Adrenal gland (tissue), 12 donors: ENCODE measurements around the gene ZCCHC14. TPM values are rescaled to one million over a fixed set of nuclear protein-coding genes. Genes with fewer than 3 reads are reported as not detected.
A peak's percentile ranks its signal among the peaks of the same experiment; 100 is the strongest.
"Not testable (repeated sequence)": the region's sequence is repeated elsewhere in the genome, so short reads cannot be mapped to it uniquely, and the experiment has no call there.

Source experiments
- DNase-seq, 7 donors: peaks; one replicate each; pipeline ENCODE4 v3.0.0-alpha.2; 2019 to 2020
- H3K27ac ChIP-seq, 5 donors: fragments of 200-600 bp; sonication (generic) in 4 of 5; 1 replicate in 3 of 5; 2 replicates in 2 of 5; pipeline versions ENCODE4 v1.5.1 to v1.8.0; 2016 to 2020; ENCODE audit warnings: mild to moderate bottlenecking in 1 of 5
- H3K27me3 ChIP-seq: fragments of 200-600 bp; 2 replicates; pipeline ENCODE4 v1.8.0; 2021
- H3K36me3 ChIP-seq, 2 donors: fragments of 200-600 bp; replicated peaks in 1 of 2; 1 replicate in 1 of 2; 2 replicates in 1 of 2; pipeline versions ENCODE4 v1.5.1 to v1.8.0; 2018 to 2022
- H3K4me1 ChIP-seq, 2 donors: fragments of 200-600 bp; replicated peaks in 1 of 2; 1 replicate in 1 of 2; 2 replicates in 1 of 2; pipeline versions ENCODE4 v1.5.1 to v1.8.0; 2018 to 2021
- H3K4me3 ChIP-seq, 4 donors: fragments of 200-600 bp; sonication (generic) in 3 of 4; one replicate each; pipeline ENCODE4 v1.5.1; 2016 to 2018
- H3K9me3 ChIP-seq, 3 donors: fragments of 200-600 bp; sonication (generic) in 1 of 3; replicated peaks in 1 of 3; 1 replicate in 2 of 3; 2 replicates in 1 of 3; pipeline versions ENCODE4 v1.5.1 to v1.8.0; 2016 to 2021
- POLR2A ChIP-seq, 2 donors: fragments of 450-650 bp; IDR thresholded peaks; one replicate each; pipeline ENCODE4 v1.6.1; 2017; ENCODE audit warnings: antibody characterized with exemption in 2 of 2, mild to moderate bottlenecking in 2 of 2, moderate library complexity in 1 of 2
- WGBS, 4 donors: extraction: QIAGEN DNeasy Blood & Tissue Kit in 2 of 4; methylation state at CpG; one replicate each; pipeline versions ENCODE4 v1.1.5 to v1.1.7; 2013 to 2017; 5-methylcytosine and 5-hydroxymethylcytosine counted together
- intact Hi-C, 2 donors: fragments of 100-400 bp; cut with DNase I; formaldehyde crosslinking; loops; one replicate each; pipeline versions ENCODE4 v1.14.1 to v1.15.0; 2022 to 2023
- polyA plus RNA-seq, 3 donors: library from polyadenylated mRNA; stranded (reverse); fragments of 200-250 nt in 2 of 3; fragments of 350-450 nt in 1 of 3; fragmentation: Illumina TruSeq in 1 of 3; extraction: RNeasy Lipid Tissue Mini Kit (QIAGEN cat#74804) in 1 of 3; gene quantifications; one replicate each; pipeline ENCODE4 v1.2.3, GENCODE V29; 2013 to 2014
- total RNA-seq, 9 donors: library from RNA; depleted of rRNA in 4 of 9; stranded (reverse); fragments of >200 nt in 4 of 9; fragments of 120-200 nt in 1 of 9; fragmentation: NEBNext Ultra II Directional in 1 of 9; extraction: Animal tissue kit (Norgen Biotek cat#: 25700) in 1 of 9; gene quantifications; one replicate each; pipeline versions ENCODE4 v1.1.0 to v1.2.4, GENCODE V29; 2013 to 2023
- TF ChIP-seq, protein P1 (sequence below), 6 experiments: fragments of 450-650 bp in 4 of 6; fragments of 200-600 bp in 2 of 6; sonication (generic) in 1 of 6; IDR thresholded peaks; 1 replicate in 5 of 6; 2 replicates in 1 of 6; pipeline versions ENCODE4 v1.5.1 to v1.8.0; 2016 to 2021; ENCODE audit warnings: antibody characterized with exemption in 6 of 6, mild to moderate bottlenecking in 2 of 6, moderate library complexity in 1 of 6
- donor health status: healthy with polysubstance abuse.
- donor health status: Bipolar disorder and iron deficiency.
- donor health status: DM: yes; HTN: yes; CAD: no.
- donor health status: DM: no; HTN: no; CAD: no.
- donor health status: DM: no; HTN: no; CAD: no.
- donor health status: DM: yes; HTN: yes; CAD: no.

The ZCCHC14 gene
- total and polyA plus RNA-seq, 12 donors = 10.6 to 49.8 (median 28.7) TPM

DNA sequence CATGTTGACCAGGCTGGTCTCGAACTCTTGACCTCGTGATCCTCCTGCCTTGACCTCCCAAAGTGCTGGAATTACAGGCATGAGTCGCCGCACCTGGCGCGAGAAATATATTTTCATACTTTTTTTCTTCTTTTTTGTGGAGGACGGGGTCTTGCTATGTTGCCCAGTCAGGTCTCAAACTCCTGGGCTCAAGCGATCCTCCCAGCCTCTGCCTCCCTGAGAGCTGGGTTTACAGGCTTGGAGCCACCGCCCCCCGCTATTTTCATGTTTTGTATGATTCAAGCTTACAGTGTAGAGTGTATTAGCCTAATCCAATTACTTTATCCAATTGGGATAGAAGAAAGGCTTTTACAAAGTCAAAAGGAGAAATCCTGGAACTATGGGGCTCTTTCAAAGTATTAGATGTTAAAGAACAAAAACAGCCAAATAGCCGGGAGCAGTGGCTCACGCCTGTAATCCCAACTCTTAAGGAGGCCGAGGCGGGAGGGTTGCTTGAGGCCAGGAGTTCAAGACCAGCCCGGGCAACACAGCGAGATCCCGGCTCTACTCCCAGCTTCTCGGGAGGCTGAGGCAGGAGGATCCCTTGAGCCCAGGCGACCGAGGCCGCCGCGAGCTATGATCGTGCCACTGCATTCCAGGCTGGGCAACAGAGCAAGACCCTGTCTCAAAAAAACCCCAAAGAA is 102.0 kb downstream of the ZCCHC14 start:
- H3K36me3 ChIP-seq = no peaks in the 10 kb centered on the region
- DNase-seq = peak in 2 of 7 donors; percentile 38 to 64
- no peaks in the 10 kb centered on the region for H3K27me3 ChIP-seq
- no peak overlapping the region for H3K4me3 ChIP-seq
- H3K27ac ChIP-seq = peak overlapping the region; percentile 95 to 100 (median 97)
- intact Hi-C loops = no loop called here
- 94 to 97% (median 96%) methylated on average over 18 to 24 of the region's 24 CpGs for WGBS, 4 donors
- H3K9me3 ChIP-seq = no peaks in the 10 kb centered on the region
- TF ChIP-seq, protein P1, sequence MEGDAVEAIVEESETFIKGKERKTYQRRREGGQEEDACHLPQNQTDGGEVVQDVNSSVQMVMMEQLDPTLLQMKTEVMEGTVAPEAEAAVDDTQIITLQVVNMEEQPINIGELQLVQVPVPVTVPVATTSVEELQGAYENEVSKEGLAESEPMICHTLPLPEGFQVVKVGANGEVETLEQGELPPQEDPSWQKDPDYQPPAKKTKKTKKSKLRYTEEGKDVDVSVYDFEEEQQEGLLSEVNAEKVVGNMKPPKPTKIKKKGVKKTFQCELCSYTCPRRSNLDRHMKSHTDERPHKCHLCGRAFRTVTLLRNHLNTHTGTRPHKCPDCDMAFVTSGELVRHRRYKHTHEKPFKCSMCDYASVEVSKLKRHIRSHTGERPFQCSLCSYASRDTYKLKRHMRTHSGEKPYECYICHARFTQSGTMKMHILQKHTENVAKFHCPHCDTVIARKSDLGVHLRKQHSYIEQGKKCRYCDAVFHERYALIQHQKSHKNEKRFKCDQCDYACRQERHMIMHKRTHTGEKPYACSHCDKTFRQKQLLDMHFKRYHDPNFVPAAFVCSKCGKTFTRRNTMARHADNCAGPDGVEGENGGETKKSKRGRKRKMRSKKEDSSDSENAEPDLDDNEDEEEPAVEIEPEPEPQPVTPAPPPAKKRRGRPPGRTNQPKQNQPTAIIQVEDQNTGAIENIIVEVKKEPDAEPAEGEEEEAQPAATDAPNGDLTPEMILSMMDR (IDR thresholded peaks at IDR 0.05) = no peak
- no peak for TF ChIP-seq POLR2A (IDR thresholded peaks at IDR 0.05)
- H3K4me1 ChIP-seq = peaks cover 29 to 49% of the 10 kb centered on the region in 2 donors

DNA sequence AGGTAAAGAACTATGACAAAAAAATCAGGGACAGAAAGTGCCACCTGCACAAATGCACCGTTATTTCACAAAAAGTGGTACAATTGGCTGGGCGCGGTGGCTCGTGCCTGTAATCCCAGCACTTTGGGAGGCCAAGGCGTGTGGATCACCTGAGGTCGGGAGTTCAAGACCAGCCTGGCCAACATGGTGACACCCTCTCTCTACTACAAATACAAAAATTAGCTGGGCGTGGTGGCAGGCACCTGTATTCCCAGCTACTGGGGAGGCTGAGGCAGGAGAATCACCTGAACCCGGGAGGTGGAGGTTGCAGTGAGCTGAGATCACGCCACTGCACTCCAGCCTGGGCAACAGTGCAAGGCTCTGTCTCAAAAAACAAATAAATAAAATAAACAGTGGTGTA is 102.9 kb downstream of the ZCCHC14 start:
- H3K4me3 ChIP-seq, H3K9me3 ChIP-seq, intact Hi-C loops, H3K27me3 ChIP-seq, H3K36me3 ChIP-seq: not testable (repeated sequence)
- peak overlapping the region in 1 of 5 donors; percentile 99 for H3K27ac ChIP-seq
- H3K4me1 ChIP-seq = peaks cover 29 to 41% of the 10 kb centered on the region in 2 donors
- DNase-seq = peak in 2 of 7 donors; percentile 18 to 49
- 94 to 97% (median 95%) methylated on average over 9 of the region's 9 CpGs for WGBS, 4 donors

DNA sequence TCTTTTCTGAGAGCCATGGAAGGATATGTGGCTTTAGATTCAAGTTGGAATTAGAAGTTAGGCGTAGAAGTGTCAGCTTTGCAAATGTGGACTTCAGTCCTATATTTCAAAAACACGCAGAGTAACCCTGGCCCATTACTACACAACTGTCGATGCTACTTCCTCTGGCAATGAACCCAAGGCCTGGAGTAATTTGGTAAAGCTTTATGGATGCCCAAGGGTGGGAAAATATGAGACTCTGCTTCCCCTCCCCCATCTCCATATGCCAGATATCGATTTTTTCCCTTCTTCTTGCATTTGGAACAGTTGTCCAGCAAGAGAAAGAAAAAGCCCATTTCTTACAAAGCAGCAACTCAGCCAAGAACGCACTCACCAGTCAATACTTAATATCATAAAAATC is 103.6 kb downstream of the ZCCHC14 start:
- WGBS, 4 donors = 80 to 85% (median 83%) methylated on average over 5 of the region's 5 CpGs
- H3K9me3 ChIP-seq = no peaks in the 10 kb centered on the region
- no peak overlapping the region for H3K4me3 ChIP-seq
- TF ChIP-seq, protein P1 (IDR thresholded peaks at IDR 0.05) = no peak
- no peak for TF ChIP-seq POLR2A (IDR thresholded peaks at IDR 0.05)
- DNase-seq = peak in 3 of 7 donors; percentile 5 to 37 (median 7)
- intact Hi-C loops = no loop called here
- peak overlapping the region in 4 of 5 donors; percentile 24 to 95 (median 92) for H3K27ac ChIP-seq
- peaks cover 31 to 41% of the 10 kb centered on the region in 2 donors for H3K4me1 ChIP-seq
- no peaks in the 10 kb centered on the region for H3K36me3 ChIP-seq
- H3K27me3 ChIP-seq = no peaks in the 10 kb centered on the region

DNA sequence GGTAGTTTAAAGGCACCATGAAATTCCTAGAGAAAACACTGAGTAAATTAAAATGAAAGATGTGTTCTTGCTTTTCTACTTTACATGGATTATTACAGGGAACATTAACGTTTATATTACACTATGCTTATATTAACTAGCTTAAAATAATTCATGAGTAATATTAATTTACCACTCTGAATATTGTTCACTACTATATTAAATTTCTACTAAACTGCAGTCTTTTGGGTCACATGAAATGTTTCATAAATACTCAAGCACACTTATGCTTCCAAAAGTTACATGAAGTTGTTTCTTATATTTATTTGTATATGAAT is 104.0 kb downstream of the ZCCHC14 start:
- H3K4me3 ChIP-seq = no peak overlapping the region
- TF ChIP-seq, protein P1 (IDR thresholded peaks at IDR 0.05) = no peak
- TF ChIP-seq POLR2A (IDR thresholded peaks at IDR 0.05) = no peak
- no peaks in the 10 kb centered on the region for H3K9me3 ChIP-seq
- H3K27me3 ChIP-seq = no peaks in the 10 kb centered on the region
- intact Hi-C loops = no loop called here
- H3K27ac ChIP-seq = peak overlapping the region in 4 of 5 donors; percentile 91 to 95 (median 93)
- no peaks in the 10 kb centered on the region for H3K36me3 ChIP-seq
- no peak for DNase-seq
- H3K4me1 ChIP-seq = peaks cover 26 to 37% of the 10 kb centered on the region in 2 donors
- 8 to 16% (median 12%) methylated on average over 1 of the region's 1 CpG for WGBS, 4 donors
